K562 (cell line): Measurements from ENCODE around the gene RNF167. TPM values are rescaled to one million over a fixed set of nuclear protein-coding genes. Genes with fewer than 3 reads are reported as not detected.

ENCODE experiments used
- FOSL1 ChIP-seq: fragments of 200-800 bp; sonication (Bioruptor generic); conservative IDR thresholded peaks from 2 replicates; pipeline ENCODE4 v1.6.1; 2016; ENCODE audit warnings: missing genetic modification characterization, missing compliant biosample characterization
- FOXM1 ChIP-seq, 2 experiments: fragments of 450-650 bp in 1 of 2; sonication (generic) in 1 of 2; formaldehyde crosslinking in 1 of 2; IDR thresholded peaks; 2 replicates each; pipeline versions ENCODE4 v1.6.1 to v1.9.0; 2017 to 2022; ENCODE audit warnings: low read depth in 2 of 2, mild to moderate bottlenecking in 2 of 2, missing genetic modification reagents in 1 of 2, moderate library complexity in 1 of 2
- NCOA6 ChIP-seq: fragments of 450-650 bp; IDR thresholded peaks from 2 replicates; pipeline ENCODE4 v1.6.1; 2017; ENCODE audit warnings: mild to moderate bottlenecking
- RUNX1 ChIP-seq: sonication (generic); IDR thresholded peaks from 2 replicates; pipeline ENCODE4 v1.6.1; 2016; ENCODE audit warnings: antibody characterized with exemption, low read depth
- STAT5A ChIP-seq: IDR thresholded peaks from 2 replicates; pipeline ENCODE4 v1.6.1; 2012; ENCODE audit warnings: low read length, inconsistent platforms, borderline replicate concordance
- ZFP1 ChIP-seq: fragments of 450-650 bp; formaldehyde crosslinking; IDR thresholded peaks from 2 replicates; pipeline ENCODE4 v1.4.0; 2020; ENCODE audit warnings: mild to moderate bottlenecking, mixed read lengths
- polyA plus RNA-seq, 8 experiments: library from polyadenylated mRNA; depleted of rRNA in 4 of 8; stranded (reverse) in 5 of 8; unstranded in 3 of 8; fragments of >200 nt; fragmentation: Nextera tagmentation in 2 of 8; fragmentation: Illumina TruSeq in 1 of 8; extraction: Ambion mirVana in 2 of 8; extraction: Trizol in 1 of 8; gene quantifications; 2 replicates each; pipeline versions ENCODE4 v1.2.1 to v1.2.3, GENCODE V29; 2011 to 2014; ENCODE audit warnings: inconsistent platforms in 1 of 8, missing spikeins in 1 of 8
- total RNA-seq, 7 experiments: library from RNA; depleted of rRNA in 6 of 7; stranded (reverse); fragments of >200 nt in 6 of 7; fragmentation: Illumina TruSeq in 2 of 7; extraction: Trizol in 2 of 7; gene quantifications; 2 replicates each; pipeline versions ENCODE4 v1.2.1 to v1.2.3, GENCODE V29; 2011 to 2021; ENCODE audit warnings: low replicate concordance in 1 of 7
- TF ChIP-seq, protein P1 (sequence below), 2 experiments: fragments of 450-650 bp in 1 of 2; sonication (generic) in 1 of 2; formaldehyde crosslinking in 1 of 2; IDR thresholded peaks; 2 replicates each; pipeline versions ENCODE4 v1.7.1 to v1.9.0; 2016 to 2022; ENCODE audit warnings: inconsistent platforms in 1 of 2, mild to moderate bottlenecking in 1 of 2, missing genetic modification reagents in 1 of 2
- TF ChIP-seq, protein P2 (sequence below), 2 experiments: fragments of 450-650 bp; IDR thresholded peaks; 2 replicates each; pipeline ENCODE4 v1.6.1; 2016; ENCODE audit warnings: mild to moderate bottlenecking in 2 of 2, borderline replicate concordance in 1 of 2, low read depth in 1 of 2, moderate library complexity in 1 of 2

The RNF167 gene
- total and polyA plus RNA-seq, 9 of the 15 experiments (the other 6 are each of a cell fraction or from before 2014, with no cell fraction given), result 16.5 to 143 (median 45.5) TPM

DNA sequence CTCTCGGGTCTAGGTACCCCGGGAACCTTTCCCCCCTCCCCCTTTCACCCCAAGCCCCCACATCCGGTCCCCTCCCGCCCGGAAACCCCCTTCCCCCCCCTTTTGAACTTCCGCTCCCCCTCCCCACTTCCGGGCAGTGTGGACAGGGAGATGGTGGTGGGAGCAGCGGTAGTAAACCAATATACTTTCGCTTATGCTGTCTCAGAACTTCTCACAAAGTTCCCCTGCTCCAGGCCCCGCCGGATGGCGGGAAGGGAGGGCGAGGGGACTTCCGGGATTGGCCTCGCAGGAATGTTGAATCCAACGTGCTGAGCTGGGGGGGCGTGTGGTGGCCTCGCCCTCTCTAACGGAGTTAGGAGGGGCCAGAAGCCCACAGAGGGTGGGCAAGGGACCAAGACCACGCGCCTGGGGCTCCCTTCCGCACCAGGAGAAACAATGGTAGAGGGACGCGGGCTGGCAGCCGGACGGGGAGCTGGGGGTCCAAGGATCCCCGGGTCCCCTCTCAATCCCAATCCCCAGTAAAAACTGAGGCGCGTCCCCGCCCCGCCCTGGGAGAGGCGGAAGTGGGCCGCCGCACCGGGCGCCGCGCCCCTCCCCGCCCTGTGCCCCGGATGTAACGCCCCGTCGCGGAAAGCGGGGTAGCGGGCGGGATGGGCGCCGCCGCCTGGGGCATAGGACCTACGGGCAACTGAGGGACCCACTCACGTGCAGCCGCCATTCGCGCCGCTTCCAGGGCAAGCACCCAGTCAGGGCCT is 7.5 kb downstream of the RNF167 start (continued):
- TF ChIP-seq, protein P1, sequence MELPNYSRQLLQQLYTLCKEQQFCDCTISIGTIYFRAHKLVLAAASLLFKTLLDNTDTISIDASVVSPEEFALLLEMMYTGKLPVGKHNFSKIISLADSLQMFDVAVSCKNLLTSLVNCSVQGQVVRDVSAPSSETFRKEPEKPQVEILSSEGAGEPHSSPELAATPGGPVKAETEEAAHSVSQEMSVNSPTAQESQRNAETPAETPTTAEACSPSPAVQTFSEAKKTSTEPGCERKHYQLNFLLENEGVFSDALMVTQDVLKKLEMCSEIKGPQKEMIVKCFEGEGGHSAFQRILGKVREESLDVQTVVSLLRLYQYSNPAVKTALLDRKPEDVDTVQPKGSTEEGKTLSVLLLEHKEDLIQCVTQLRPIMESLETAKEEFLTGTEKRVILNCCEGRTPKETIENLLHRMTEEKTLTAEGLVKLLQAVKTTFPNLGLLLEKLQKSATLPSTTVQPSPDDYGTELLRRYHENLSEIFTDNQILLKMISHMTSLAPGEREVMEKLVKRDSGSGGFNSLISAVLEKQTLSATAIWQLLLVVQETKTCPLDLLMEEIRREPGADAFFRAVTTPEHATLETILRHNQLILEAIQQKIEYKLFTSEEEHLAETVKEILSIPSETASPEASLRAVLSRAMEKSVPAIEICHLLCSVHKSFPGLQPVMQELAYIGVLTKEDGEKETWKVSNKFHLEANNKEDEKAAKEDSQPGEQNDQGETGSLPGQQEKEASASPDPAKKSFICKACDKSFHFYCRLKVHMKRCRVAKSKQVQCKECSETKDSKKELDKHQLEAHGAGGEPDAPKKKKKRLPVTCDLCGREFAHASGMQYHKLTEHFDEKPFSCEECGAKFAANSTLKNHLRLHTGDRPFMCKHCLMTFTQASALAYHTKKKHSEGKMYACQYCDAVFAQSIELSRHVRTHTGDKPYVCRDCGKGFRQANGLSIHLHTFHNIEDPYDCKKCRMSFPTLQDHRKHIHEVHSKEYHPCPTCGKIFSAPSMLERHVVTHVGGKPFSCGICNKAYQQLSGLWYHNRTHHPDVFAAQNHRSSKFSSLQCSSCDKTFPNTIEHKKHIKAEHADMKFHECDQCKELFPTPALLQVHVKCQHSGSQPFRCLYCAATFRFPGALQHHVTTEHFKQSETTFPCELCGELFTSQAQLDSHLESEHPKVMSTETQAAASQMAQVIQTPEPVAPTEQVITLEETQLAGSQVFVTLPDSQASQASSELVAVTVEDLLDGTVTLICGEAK (IDR thresholded peaks at IDR 0.05), result peak; percentile 75
- TF ChIP-seq, protein P1 (CRISPR knock-in tag; IDR thresholded peaks at IDR 0.05), result no peak
- TF ChIP-seq RUNX1 (no peak), STAT5A (no peak), ZFP1 (no peak), NCOA6 (peak; percentile 49; the same call in 1 of the 2 replicates), FOSL1 (tag) (no peak), FOXM1 (IDR thresholded peaks at IDR 0.05; ENCODE audit: low read depth) (no peak), FOXM1 (CRISPR knock-in tag; IDR thresholded peaks at IDR 0.05; ENCODE audit: low read depth) (0 out of 2 replicates have a peak, but pooled peaks have one; percentile 29)
- TF ChIP-seq, protein P2, sequence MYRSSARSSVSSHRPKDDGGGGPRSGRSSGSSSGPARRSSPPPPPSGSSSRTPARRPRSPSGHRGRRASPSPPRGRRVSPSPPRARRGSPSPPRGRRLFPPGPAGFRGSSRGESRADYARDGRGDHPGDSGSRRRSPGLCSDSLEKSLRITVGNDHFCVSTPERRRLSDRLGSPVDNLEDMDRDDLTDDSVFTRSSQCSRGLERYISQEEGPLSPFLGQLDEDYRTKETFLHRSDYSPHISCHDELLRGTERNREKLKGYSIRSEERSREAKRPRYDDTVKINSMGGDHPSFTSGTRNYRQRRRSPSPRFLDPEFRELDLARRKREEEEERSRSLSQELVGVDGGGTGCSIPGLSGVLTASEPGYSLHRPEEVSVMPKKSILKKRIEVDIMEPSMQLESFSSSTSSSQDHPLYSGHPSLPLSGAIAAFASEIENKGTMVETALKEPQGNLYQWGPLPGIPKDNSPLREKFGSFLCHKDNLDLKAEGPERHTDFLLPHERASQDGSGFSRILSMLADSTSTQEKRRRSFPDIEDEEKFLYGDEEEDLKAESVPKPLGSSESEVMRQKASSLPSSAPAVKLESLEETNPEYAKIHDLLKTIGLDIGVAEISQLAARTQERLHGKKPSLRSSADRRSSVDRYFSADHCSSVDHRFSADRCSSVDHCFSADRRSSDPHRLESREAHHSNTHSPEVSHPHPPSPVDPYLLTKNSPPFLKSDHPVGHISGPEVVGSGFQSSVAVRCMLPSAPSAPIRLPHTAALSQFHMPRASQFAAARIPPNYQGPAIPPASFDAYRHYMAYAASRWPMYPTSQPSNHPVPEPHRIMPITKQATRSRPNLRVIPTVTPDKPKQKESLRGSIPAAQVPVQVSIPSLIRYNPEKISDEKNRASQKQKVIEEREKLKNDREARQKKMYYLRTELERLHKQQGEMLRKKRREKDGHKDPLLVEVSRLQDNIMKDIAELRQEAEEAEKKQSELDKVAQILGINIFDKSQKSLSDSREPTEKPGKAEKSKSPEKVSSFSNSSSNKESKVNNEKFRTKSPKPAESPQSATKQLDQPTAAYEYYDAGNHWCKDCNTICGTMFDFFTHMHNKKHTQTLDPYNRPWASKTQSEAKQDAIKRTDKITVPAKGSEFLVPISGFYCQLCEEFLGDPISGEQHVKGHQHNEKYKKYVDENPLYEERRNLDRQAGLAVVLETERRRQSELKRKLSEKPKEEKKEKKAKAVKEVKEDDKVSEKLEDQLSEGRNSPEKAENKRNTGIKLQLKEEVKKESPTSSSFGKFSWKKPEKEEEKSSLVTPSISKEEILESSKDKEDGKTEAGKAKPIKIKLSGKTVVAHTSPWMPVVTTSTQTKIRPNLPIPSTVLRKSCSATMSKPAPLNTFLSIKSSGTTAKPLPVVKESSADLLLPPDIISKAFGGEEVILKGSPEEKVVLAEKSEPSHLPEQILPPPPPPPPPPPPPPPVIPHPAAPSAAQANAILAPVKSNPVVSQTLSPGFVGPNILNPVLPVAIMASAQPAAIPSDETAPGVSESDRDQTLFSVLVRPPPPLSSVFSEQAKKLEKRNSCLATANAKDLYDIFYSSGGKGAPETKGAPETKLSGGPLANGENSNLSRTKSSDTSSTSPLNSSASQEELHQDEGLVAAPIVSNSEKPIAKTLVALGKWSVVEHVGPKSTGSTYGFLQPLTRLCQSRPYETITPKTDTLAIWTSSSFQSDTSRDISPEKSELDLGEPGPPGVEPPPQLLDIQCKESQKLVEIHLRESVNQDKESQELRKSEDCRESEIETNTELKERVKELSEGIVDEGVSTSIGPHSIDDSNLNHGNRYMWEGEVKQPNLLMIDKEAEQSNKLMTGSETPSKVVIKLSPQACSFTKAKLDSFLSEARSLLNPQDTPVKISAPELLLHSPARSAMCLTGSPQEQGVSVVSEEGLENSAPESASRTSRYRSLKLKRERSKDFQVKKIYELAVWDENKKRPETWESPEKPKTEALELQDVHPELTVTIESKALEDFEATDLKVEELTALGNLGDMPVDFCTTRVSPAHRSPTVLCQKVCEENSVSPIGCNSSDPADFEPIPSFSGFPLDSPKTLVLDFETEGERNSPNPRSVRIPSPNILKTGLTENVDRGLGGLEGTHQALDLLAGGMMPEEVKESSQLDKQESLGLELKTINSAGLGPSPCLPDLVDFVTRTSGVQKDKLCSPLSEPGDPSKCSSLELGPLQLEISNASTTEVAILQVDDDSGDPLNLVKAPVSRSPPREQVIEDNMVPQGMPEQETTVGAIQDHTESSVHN (IDR thresholded peaks at IDR 0.05; ENCODE audit: borderline replicate concordance in 1 of 2, low read depth in 1 of 2), result no peak
